HG03095 (cell line): ENCODE results near the gene PLEKHA5.
"Not testable (repeated sequence)": the region's sequence is repeated elsewhere in the genome, so short reads cannot be mapped to it uniquely, and the experiment has no call there.

Experiments
- ATAC-seq: cut with Tn5 transposase; IDR thresholded peaks from one replicate; pipeline ENCODE4 v1.9.1; 2021; ENCODE audit warnings: moderate library complexity; ENCODE audit not compliant: unreplicated experiment

PLEKHA5 gene

GRCh38 chr12:19316425-19316824, 186.9 kb downstream of the PLEKHA5 start:
- no peak for ATAC-seq

- no peak for ATAC-seq
Measured at GRCh38 chr12:19322376-19322775, 192.8 kb downstream of the PLEKHA5 start.

- ATAC-seq: no peak
Measured at GRCh38 chr12:19323805-19324204, 194.3 kb downstream of the PLEKHA5 start.

GRCh38 chr12:19326102-19326501, 196.6 kb downstream of the PLEKHA5 start:
- no peak for ATAC-seq

- ATAC-seq: no peak
Measured at GRCh38 chr12:19332196-19332595, 202.7 kb downstream of the PLEKHA5 start.

- no peak for ATAC-seq
Measured at GRCh38 chr12:19338405-19338804, 208.9 kb downstream of the PLEKHA5 start.

- not testable (repeated sequence) for ATAC-seq
Measured at GRCh38 chr12:19350850-19351249, 221.3 kb downstream of the PLEKHA5 start.

- no peak for ATAC-seq
Measured at GRCh38 chr12:19351346-19351745, 221.8 kb downstream of the PLEKHA5 start.

- ATAC-seq: no peak
Measured at GRCh38 chr12:19369691-19370148, 240.2 kb downstream of the PLEKHA5 start.

GRCh38 chr12:19373586-19373985, 244.1 kb downstream of the PLEKHA5 start:
- no peak for ATAC-seq

- ATAC-seq: no peak
Measured at GRCh38 chr12:19375888-19376287, 246.4 kb downstream of the PLEKHA5 start.

GRCh38 chr12:19376691-19377090, 247.2 kb downstream of the PLEKHA5 start:
- ATAC-seq: no peak

- ATAC-seq: peak; percentile 90
Measured at GRCh38 chr12:19382111-19382526, 252.6 kb downstream of the PLEKHA5 start.

- ATAC-seq: no peak
Measured at GRCh38 chr12:19382563-19382962, 253.0 kb downstream of the PLEKHA5 start.

GRCh38 chr12:19387161-19387560, 257.6 kb downstream of the PLEKHA5 start:
- no peak for ATAC-seq

GRCh38 chr12:19388131-19388549, 258.6 kb downstream of the PLEKHA5 start:
- ATAC-seq: no peak

- no peak for ATAC-seq
Measured at GRCh38 chr12:19390051-19390598, 260.6 kb downstream of the PLEKHA5 start.

GRCh38 chr12:19392644-19393043, 263.1 kb downstream of the PLEKHA5 start:
- ATAC-seq: not testable (repeated sequence)

GRCh38 chr12:19394385-19394784, 264.9 kb downstream of the PLEKHA5 start:
- ATAC-seq: no peak

- ATAC-seq: no peak
Measured at GRCh38 chr12:19397534-19397933, 268.0 kb downstream of the PLEKHA5 start.

GRCh38 chr12:19398376-19399363, 269.1 kb downstream of the PLEKHA5 start:
- no peak for ATAC-seq
